Measurements from ENCODE around the gene GABBR2. TPM values are rescaled to one million over a fixed set of nuclear protein-coding genes. Genes with fewer than 3 reads are reported as not detected.

GABBR2 gene
- total and polyA plus RNA-seq, 9 of the 15 experiments (the other 6 are each of a cell fraction or from before 2014, with no cell fraction given), result 0.15 to 1.9 (median 0.32) TPM

- TF ChIP-seq ZFPM2 (CRISPR knock-in tag; IDR thresholded peaks at IDR 0.05) (no peak), TCF3 (CRISPR knock-in tag; IDR thresholded peaks at IDR 0.05) (peak; percentile 77), FOXP4 (CRISPR knock-in tag; IDR thresholded peaks at IDR 0.05; ENCODE audit: borderline replicate concordance) (peak; percentile 92), STAT5B (CRISPR knock-in tag; IDR thresholded peaks at IDR 0.05) (no peak), CBX5 (IDR thresholded peaks at IDR 0.05; ENCODE audit: borderline replicate concordance, low read depth) (no peak), POLR2AphosphoS2 (IDR thresholded peaks at IDR 0.05; ENCODE audit: low read length) (no peak), RBM22 (IDR thresholded peaks at IDR 0.05; ENCODE audit: low read depth, low read length, poor library complexity, severe bottlenecking) (no peak), SMARCC2 (IDR thresholded peaks at IDR 0.05; ENCODE audit: low read depth) (peak; percentile 30; the same call in 1 of the 2 replicates), ESRRB (CRISPR knock-in tag; IDR thresholded peaks at IDR 0.05; ENCODE audit: borderline replicate concordance) (no peak), TRIM28 (IDR thresholded peaks at IDR 0.05) (peak; percentile 52; the same call in 1 of the 2 replicates), ZNF347 (CRISPR knock-in tag; IDR thresholded peaks at IDR 0.05; ENCODE audit: low read depth) (no peak), ZFP36 (IDR thresholded peaks at IDR 0.05; ENCODE audit: low read depth, low read length, partially characterized antibody) (peak; percentile 20), HNRNPLL (IDR thresholded peaks at IDR 0.05; ENCODE audit: low read depth, low read length, poor library complexity, severe bottlenecking) (no peak), DMBX1 (CRISPR knock-in tag; IDR thresholded peaks at IDR 0.05; ENCODE audit: borderline replicate concordance) (peak; percentile 87), PRPF4 (IDR thresholded peaks at IDR 0.05; ENCODE audit: insufficient read depth, low read depth, low read length, poor library complexity, severe bottlenecking) (no peak), SETDB1 (IDR thresholded peaks at IDR 0.05; ENCODE audit: low read length) (no peak), ZNF785 (CRISPR knock-in tag; IDR thresholded peaks at IDR 0.05) (no peak), KAT8 (IDR thresholded peaks at IDR 0.05; ENCODE audit: low read depth) (no peak), CSDE1 (IDR thresholded peaks at IDR 0.05) (no peak), TSC22D4 (tag; IDR thresholded peaks at IDR 0.05) (no peak), ILF3 (IDR thresholded peaks at IDR 0.05; ENCODE audit: borderline replicate concordance) (no peak)
- TF ChIP-seq, protein P1, sequence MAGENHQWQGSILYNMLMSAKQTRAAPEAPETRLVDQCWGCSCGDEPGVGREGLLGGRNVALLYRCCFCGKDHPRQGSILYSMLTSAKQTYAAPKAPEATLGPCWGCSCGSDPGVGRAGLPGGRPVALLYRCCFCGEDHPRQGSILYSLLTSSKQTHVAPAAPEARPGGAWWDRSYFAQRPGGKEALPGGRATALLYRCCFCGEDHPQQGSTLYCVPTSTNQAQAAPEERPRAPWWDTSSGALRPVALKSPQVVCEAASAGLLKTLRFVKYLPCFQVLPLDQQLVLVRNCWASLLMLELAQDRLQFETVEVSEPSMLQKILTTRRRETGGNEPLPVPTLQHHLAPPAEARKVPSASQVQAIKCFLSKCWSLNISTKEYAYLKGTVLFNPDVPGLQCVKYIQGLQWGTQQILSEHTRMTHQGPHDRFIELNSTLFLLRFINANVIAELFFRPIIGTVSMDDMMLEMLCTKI (IDR thresholded peaks at IDR 0.05; ENCODE audit: partially characterized antibody), result no peak
- TF ChIP-seq, protein P2, sequence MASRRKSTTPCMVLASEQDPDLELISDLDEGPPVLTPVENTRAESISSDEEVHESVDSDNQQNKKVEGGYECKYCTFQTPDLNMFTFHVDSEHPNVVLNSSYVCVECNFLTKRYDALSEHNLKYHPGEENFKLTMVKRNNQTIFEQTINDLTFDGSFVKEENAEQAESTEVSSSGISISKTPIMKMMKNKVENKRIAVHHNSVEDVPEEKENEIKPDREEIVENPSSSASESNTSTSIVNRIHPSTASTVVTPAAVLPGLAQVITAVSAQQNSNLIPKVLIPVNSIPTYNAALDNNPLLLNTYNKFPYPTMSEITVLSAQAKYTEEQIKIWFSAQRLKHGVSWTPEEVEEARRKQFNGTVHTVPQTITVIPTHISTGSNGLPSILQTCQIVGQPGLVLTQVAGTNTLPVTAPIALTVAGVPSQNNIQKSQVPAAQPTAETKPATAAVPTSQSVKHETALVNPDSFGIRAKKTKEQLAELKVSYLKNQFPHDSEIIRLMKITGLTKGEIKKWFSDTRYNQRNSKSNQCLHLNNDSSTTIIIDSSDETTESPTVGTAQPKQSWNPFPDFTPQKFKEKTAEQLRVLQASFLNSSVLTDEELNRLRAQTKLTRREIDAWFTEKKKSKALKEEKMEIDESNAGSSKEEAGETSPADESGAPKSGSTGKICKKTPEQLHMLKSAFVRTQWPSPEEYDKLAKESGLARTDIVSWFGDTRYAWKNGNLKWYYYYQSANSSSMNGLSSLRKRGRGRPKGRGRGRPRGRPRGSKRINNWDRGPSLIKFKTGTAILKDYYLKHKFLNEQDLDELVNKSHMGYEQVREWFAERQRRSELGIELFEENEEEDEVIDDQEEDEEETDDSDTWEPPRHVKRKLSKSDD (conservative IDR thresholded peaks at IDR 0.05; ENCODE audit: low read length), result no peak
Observed at GRCh38 chr9:98575379-98576346, 133.1 kb downstream of the GABBR2 start (continued).

All from K562 (cell line).